ENCODE results near the gene ZNHIT3. TPM values are rescaled to one million over a fixed set of nuclear protein-coding genes. Genes with fewer than 3 reads are reported as not detected.
A peak's percentile ranks its signal among the peaks of the same experiment; 100 is the strongest.

Gene ZNHIT3
- total and polyA plus RNA-seq, 2 of the 13 experiments (the other 11 are each of a cell fraction or from before 2014, with no cell fraction given): 66.6 to 77.4 TPM

DNA sequence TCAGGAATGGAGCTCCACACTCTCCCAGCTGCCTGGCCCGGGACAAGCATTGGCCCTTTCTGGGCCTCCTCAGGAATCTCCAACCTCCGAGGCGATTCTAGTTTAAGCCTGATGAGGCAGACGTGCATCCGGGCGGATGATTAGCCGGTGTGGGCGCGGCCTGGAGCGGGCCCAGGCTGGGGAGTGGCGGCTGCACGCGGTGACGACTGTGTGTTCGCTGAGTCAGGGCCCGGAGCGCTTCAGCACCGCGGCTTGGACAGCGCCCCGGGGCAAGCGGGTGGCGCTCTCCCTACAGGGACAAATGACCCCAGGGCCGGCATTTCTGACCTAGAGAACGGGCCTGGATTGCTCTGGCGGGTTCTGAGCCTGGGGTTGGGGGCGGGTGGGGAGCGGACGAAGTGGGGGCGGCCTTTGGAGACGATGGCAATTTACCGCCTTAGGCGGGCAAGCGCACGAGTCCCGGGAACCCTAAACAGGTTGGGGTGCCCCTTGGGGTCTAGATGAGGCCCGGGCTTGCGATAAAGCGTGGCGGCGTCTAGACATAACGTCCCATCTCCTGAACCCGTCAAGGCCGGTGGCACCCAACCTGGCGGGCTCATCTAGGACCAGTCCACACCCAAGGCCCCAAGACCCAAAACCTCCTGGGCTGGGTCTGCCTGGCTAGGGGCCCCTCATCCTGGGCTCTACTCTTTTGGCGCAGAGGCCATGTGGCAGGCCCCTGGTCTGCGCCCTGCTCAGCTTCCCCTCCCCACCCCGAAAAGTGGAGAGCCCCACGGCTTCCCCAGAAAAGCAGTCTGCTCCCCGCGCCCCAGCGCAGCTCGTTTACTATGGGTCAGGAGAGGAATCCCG is 22.3 kb upstream of the ZNHIT3 start (continued):
- TF ChIP-seq, protein P1, sequence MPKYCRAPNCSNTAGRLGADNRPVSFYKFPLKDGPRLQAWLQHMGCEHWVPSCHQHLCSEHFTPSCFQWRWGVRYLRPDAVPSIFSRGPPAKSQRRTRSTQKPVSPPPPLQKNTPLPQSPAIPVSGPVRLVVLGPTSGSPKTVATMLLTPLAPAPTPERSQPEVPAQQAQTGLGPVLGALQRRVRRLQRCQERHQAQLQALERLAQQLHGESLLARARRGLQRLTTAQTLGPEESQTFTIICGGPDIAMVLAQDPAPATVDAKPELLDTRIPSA (CRISPR knock-in tag; IDR thresholded peaks at IDR 0.05; ENCODE audit: borderline replicate concordance): no peak
- TF ChIP-seq CREM (IDR thresholded peaks at IDR 0.05) (no peak), CREM (CRISPR knock-in tag; IDR thresholded peaks at IDR 0.05) (no peak), ZNF589 (CRISPR knock-in tag; conservative IDR thresholded peaks at IDR 0.05) (peak; percentile 49; the same call in 1 of the 2 replicates), ZNF773 (CRISPR knock-in tag; IDR thresholded peaks at IDR 0.05; ENCODE audit: borderline replicate concordance) (peak; percentile 61; the same call in 1 of the 2 replicates), SP1 (IDR thresholded peaks at IDR 0.05) (no peak), SP1 (CRISPR knock-in tag; IDR thresholded peaks at IDR 0.05) (no peak), RAD21 (CRISPR knock-in tag; IDR thresholded peaks at IDR 0.05) (no peak), MEIS1 (CRISPR knock-in tag; IDR thresholded peaks at IDR 0.05; ENCODE audit: borderline replicate concordance) (no peak), CEBPB (IDR thresholded peaks at IDR 0.05; ENCODE audit: borderline replicate concordance, low read depth, low read length) (no peak), ZSCAN25 (CRISPR knock-in tag; IDR thresholded peaks at IDR 0.05) (no peak), ZNF713 (CRISPR knock-in tag; IDR thresholded peaks at IDR 0.05) (no peak), ZSCAN12 (CRISPR knock-in tag; IDR thresholded peaks at IDR 0.05) (0 out of 2 replicates have a peak, but pooled peaks have one; percentile 42), KLF12 (CRISPR knock-in tag; IDR thresholded peaks at IDR 0.05; ENCODE audit: borderline replicate concordance) (0 out of 2 replicates have a peak, but pooled peaks have one; percentile 43), EHMT2 (IDR thresholded peaks at IDR 0.05; ENCODE audit: borderline replicate concordance, low read depth, low read length) (peak; percentile 73; the same call in 1 of the 2 replicates), MEIS2 (CRISPR knock-in tag; IDR thresholded peaks at IDR 0.05) (peak; percentile 69; the same call in 1 of the 2 replicates), ZMYM2 (CRISPR knock-in tag; IDR thresholded peaks at IDR 0.05) (no peak), SIX4 (CRISPR knock-in tag; IDR thresholded peaks at IDR 0.05) (no peak)
- TF ChIP-seq, protein P2, sequence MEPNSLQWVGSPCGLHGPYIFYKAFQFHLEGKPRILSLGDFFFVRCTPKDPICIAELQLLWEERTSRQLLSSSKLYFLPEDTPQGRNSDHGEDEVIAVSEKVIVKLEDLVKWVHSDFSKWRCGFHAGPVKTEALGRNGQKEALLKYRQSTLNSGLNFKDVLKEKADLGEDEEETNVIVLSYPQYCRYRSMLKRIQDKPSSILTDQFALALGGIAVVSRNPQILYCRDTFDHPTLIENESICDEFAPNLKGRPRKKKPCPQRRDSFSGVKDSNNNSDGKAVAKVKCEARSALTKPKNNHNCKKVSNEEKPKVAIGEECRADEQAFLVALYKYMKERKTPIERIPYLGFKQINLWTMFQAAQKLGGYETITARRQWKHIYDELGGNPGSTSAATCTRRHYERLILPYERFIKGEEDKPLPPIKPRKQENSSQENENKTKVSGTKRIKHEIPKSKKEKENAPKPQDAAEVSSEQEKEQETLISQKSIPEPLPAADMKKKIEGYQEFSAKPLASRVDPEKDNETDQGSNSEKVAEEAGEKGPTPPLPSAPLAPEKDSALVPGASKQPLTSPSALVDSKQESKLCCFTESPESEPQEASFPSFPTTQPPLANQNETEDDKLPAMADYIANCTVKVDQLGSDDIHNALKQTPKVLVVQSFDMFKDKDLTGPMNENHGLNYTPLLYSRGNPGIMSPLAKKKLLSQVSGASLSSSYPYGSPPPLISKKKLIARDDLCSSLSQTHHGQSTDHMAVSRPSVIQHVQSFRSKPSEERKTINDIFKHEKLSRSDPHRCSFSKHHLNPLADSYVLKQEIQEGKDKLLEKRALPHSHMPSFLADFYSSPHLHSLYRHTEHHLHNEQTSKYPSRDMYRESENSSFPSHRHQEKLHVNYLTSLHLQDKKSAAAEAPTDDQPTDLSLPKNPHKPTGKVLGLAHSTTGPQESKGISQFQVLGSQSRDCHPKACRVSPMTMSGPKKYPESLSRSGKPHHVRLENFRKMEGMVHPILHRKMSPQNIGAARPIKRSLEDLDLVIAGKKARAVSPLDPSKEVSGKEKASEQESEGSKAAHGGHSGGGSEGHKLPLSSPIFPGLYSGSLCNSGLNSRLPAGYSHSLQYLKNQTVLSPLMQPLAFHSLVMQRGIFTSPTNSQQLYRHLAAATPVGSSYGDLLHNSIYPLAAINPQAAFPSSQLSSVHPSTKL (CRISPR knock-in tag; IDR thresholded peaks at IDR 0.05): no peak
- TF ChIP-seq, protein P3, sequence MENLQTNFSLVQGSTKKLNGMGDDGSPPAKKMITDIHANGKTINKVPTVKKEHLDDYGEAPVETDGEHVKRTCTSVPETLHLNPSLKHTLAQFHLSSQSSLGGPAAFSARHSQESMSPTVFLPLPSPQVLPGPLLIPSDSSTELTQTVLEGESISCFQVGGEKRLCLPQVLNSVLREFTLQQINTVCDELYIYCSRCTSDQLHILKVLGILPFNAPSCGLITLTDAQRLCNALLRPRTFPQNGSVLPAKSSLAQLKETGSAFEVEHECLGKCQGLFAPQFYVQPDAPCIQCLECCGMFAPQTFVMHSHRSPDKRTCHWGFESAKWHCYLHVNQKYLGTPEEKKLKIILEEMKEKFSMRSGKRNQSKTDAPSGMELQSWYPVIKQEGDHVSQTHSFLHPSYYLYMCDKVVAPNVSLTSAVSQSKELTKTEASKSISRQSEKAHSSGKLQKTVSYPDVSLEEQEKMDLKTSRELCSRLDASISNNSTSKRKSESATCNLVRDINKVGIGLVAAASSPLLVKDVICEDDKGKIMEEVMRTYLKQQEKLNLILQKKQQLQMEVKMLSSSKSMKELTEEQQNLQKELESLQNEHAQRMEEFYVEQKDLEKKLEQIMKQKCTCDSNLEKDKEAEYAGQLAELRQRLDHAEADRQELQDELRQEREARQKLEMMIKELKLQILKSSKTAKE (CRISPR knock-in tag; IDR thresholded peaks at IDR 0.05; ENCODE audit: borderline replicate concordance): no peak
- TF ChIP-seq, protein P4, sequence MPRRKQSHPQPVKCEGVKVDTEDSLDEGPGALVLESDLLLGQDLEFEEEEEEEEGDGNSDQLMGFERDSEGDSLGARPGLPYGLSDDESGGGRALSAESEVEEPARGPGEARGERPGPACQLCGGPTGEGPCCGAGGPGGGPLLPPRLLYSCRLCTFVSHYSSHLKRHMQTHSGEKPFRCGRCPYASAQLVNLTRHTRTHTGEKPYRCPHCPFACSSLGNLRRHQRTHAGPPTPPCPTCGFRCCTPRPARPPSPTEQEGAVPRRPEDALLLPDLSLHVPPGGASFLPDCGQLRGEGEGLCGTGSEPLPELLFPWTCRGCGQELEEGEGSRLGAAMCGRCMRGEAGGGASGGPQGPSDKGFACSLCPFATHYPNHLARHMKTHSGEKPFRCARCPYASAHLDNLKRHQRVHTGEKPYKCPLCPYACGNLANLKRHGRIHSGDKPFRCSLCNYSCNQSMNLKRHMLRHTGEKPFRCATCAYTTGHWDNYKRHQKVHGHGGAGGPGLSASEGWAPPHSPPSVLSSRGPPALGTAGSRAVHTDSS (CRISPR knock-in tag; conservative IDR thresholded peaks at IDR 0.05): no peak
